ENCODE results near the gene USP46.
A peak's percentile ranks its signal among the peaks of the same experiment; 100 is the strongest.

USP46 gene

DNA sequence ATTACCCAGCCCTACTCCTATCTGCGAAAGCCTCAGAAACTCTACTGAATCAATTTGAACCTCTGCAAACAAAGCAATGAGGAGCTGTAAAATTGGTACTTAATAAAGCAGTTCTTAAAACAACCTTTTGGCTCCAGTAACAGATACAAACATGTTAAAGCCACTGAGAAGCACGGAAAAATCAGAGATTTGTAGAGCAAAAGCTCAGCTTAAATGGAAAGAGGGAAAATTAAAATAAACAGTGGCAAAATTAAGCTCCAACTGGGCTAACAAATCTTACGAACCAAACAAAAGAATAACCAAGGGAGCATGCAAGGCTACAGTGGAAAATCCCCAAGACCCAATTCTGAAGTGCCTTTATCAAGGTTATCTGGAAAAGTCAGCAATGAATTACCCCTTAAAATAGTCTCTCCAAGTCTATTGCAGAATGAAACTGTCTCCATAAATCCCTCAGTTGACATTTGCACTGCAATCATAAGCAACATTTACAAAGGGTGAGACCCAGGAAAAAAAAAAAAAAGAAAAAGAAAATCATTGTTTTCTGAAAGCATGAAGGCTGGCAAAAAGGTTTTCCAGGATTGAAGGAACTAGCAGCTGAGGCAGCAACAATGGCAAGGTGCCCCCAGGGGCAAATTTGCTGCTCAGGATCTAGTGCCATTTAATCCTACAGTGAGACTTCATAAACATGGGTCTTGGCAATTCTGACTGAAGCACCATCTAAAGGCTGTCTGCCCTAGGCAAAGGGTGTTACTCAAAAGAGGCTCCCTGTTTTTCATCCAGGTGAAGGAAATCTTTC lies 40.1 kb downstream of the USP46 start:
- DNase-seq (ENCODE audit: low read depth): no peak

GRCh38 chr4:52617336-52618020 lies 41.6 kb downstream of the USP46 start:
- no peak for DNase-seq (ENCODE audit: low read depth)

DNA sequence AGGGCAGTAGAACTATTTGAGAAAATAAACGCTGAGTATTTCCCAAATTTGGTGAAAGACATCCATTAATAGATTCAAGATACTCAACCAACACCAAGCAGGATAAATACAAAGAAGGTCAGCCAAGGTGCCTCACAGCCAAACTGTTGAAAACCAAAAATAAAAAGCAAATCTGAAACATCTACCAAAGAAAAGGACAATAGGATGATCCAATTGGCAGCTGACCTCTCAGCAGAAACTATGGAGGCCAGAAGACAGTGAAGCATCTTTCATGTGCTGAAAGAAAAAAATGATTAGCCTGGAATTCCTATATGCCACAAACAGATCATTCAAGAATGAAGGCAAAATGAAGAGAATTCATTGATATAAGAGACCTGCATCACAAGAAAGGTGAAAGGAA lies 44.9 kb downstream of the USP46 start:
- DNase-seq (ENCODE audit: low read depth): no peak

- no peak for DNase-seq (ENCODE audit: low read depth)
These were observed 46.8 kb downstream of the USP46 start for GRCh38 chr4:52612341-52612740.

- no peak for DNase-seq (ENCODE audit: low read depth)
These were observed 48.0 kb downstream of the USP46 start for GRCh38 chr4:52611030-52611555.

DNA sequence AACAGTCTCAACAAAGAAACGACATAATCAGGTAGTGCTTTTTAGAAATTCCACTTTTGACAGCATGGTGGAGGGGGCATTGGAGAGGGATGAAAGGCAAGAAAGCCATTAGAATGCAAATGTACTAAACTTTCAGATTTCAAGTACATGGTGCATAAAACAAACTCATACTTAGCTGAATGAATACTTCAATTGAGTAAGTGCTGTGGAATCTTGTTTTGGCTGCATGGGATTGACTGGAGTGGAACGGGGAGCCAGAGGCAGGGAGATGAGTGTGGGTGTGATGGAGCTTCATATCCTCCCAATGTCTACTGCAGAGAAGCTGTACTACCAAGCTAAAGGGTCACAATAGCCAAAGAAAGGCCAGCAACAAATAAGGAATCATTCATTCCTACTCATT lies 52.4 kb downstream of the USP46 start:
- DNase-seq (ENCODE audit: low read depth): no peak

GRCh38 chr4:52606040-52606439 lies 53.1 kb downstream of the USP46 start:
- DNase-seq (ENCODE audit: low read depth): no peak

DNA sequence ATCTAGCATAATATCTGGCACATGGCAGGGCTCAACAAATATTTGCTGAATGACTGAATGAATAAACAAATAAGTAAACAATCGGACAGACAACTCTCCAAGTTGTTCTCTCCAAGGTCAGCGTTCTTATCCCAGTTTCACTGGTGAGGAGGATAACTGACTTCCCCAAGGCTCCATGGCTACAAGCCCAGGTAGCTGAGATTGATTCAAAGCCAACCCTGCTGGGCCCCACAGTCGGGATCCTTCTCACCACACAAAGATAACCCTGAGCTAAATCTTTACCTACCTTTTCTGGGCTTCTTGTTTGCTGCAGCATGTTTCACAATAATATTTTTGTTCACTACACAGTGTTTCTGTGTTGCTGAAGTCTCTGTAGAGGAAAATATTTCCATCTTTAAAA lies 54.9 kb downstream of the USP46 start:
- no peak for DNase-seq (ENCODE audit: low read depth)

DNA sequence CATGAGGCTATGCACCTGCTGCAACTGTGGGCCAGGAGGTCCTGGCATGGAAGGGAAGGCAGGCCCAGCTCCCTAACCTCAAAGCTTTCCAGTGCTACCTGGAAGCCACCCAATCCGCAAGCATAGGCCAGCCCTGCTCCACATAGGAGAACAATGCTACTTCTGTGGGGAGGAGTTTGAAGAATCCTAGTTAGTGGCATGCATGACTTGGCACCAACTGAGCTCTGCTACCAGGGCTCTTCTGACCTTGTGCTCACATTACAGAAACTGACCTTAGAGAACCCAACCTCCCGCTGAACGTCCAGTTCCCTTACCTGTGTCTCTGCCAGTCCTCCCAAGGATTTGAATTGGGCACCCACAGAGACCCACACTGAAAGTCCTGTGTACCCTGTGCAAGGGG lies 58.8 kb downstream of the USP46 start:
- no peak for DNase-seq (ENCODE audit: low read depth)

- no peak for DNase-seq (ENCODE audit: low read depth)
These were observed 64.1 kb downstream of the USP46 start for GRCh38 chr4:52595001-52595400.

GRCh38 chr4:52592287-52592686 lies 66.8 kb downstream of the USP46 start:
- no peak for DNase-seq (ENCODE audit: low read depth)

DNA sequence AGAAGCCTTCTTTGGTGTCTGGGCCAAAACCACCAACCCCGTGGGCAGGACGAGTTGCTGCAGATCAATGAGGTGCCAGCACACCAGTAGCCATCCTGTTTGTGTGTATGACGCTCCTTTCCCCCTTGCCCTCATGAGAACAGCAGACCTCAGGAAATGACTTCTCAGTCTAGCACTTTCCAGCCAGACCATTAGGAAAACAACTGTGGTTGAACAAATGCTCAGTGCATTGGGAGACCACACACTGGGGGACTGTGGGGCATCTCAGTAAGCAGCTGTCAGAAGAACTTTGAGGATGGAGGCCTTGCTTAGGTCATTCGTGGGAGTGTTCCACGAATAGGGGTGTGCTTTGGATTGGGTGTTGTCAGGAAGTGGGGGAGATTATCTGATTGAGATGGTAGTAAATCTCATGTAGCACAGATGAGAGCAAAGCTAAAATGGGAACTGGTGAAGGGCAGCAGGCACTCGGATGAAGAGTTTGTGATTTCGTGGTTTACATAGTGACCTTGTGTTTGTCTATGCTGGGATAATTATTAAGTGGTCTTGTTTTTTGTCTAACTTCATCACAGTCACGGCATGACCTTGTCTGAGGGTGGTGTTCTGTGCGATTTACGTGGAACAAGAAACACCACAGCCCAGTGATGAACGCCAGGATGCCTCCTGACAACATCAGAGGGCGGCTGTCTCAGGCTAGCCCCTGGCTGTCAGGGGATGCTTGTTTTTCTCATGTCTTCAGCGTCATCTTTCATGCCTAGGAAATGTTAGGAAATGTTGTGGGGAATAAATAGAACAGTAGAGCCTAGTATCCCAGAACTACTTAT lies 70.1 kb downstream of the USP46 start:
- DNase-seq (ENCODE audit: low read depth): peak; percentile 97

GRCh38 chr4:52588097-52588496 lies 71.0 kb downstream of the USP46 start:
- DNase-seq (ENCODE audit: low read depth): no peak

DNA sequence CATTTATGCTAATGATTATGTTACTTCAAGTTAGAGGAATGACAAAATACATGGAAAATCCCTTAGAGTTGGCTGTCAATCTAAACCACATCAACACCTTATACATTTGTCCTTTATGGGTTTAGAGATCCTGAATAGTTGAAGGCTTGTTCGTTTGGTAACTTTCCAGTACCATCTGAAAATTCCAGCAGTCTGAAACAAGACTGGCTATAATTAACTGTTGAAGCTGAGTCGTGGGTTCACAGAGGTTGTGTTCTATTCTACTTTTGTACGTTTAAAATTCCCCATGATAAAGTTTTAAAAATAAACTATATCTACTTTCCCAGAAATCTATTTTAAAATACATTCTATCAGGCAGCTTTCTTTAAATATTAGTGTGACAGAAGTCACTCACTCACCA lies 73.0 kb downstream of the USP46 start:
- DNase-seq (ENCODE audit: low read depth): no peak

- DNase-seq (ENCODE audit: low read depth): no peak
These were observed 73.7 kb downstream of the USP46 start for GRCh38 chr4:52585379-52585778.

DNA sequence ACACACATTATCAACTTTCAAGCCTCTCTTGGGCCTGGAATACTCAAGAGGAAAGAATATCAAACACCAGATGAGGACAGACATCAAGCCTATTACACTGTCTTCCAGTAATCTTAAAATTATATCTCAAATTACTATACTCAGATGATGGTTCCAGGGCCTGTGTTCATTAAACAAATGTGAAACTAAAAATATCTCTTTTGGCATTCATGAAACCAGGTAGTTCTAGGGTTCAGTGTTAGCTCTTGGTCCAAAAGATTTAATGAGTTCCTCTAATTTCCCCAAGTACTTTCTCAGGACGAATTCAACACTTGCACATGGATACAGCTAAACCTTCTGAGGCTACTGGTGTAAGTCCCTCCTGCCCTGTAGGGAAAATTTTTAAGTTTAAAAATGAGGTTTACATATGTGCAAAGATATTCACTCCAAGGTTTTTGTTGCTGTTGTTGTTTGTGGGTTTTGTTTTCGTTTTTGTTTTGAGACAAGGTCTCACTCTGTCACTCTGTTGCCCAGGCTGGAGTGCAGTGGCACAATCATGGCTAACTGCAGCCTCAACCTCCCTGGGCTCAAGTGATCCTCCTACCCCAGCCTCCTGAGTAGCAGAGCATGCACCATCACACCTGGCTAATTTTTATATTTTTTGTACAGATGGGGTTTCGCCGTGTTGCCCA lies 79.4 kb downstream of the USP46 start:
- DNase-seq (ENCODE audit: low read depth): no peak

- no peak for DNase-seq (ENCODE audit: low read depth)
These were observed 80.2 kb downstream of the USP46 start for GRCh38 chr4:52578951-52579350.

GRCh38 chr4:52577624-52577962 lies 81.5 kb downstream of the USP46 start:
- no peak for DNase-seq (ENCODE audit: low read depth)

DNA sequence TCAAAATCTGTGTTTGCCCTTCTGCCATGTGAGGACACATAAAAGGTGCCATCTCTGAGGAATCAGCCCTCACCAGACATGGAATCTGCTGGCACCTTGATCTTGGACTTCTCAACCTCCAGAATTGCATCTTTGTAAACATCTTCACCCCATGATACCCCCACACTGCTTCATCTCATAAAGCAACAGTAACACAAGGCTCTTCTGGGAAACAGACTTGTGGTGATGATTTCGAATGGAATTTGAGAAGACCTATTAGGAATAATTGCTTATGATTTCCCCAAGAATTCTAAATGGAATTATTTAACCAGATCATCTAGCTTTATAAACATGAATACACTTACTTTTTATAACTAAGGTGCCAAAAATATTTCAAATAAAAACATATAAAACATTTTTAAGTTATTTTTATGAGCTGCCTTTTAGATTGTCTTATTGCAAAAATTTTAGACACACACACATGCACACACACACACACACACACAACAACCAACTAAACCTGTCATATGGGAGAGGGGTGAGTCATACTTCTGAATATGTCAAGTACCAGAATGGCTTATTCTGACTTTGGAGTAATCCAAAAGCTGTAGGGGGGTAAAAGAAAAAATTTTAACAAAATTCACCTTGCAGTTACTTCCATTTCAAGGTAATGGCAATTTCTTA lies 82.0 kb downstream of the USP46 start:
- DNase-seq (ENCODE audit: low read depth): no peak

- DNase-seq (ENCODE audit: low read depth): no peak
These were observed 82.8 kb downstream of the USP46 start for GRCh38 chr4:52576326-52576725.

DNA sequence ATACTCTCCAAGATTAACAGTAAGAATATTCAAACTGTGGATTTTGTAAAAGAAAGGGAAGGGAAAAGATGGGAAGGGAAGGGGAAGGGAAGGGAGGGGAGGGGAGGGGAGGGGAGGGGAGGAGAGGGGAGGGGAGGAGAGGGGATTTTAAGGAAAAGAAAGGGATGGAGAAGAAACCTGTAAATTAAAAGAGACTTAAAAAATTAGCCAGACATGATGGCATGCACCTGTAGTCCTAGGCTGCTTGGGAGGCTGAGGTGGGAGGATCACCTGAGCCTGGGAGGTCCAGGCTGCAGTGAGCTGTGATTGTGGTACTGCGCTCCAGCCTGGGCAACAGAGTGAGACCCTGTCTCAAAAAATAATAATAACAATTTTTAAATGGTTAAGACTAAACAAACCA lies 83.7 kb downstream of the USP46 start:
- no peak for DNase-seq (ENCODE audit: low read depth)

DNA sequence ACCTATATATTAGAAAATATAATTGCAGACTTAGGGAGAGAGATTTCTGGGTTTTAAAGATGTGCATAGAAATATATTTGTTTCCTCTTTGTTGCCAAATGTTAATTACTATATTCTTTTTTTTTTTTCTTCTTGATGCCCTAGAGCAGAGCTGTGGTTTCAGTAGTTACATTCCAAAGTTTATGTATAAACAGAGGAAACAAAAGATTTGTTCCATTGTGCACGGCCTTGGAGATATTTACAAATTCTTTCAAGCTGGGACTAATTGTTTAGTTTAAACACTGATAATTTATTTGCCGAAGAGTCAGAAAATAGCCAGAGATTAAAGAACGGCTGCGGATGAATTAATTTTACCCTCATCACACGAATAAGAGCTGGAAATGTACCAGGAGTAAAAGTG lies 85.1 kb downstream of the USP46 start:
- no peak for DNase-seq (ENCODE audit: low read depth)

Measured in non-pigmented ciliary epithelial cell (primary cell).